ENCODE measurements around the gene KREMEN1. TPM values are rescaled to one million over a fixed set of nuclear protein-coding genes. Genes with fewer than 3 reads are reported as not detected.
A peak's percentile ranks its signal among the peaks of the same experiment; 100 is the strongest.

KREMEN1 gene
- total and polyA plus RNA-seq, 7 donors = 7.7 to 68.2 (median 17.5) TPM

DNA sequence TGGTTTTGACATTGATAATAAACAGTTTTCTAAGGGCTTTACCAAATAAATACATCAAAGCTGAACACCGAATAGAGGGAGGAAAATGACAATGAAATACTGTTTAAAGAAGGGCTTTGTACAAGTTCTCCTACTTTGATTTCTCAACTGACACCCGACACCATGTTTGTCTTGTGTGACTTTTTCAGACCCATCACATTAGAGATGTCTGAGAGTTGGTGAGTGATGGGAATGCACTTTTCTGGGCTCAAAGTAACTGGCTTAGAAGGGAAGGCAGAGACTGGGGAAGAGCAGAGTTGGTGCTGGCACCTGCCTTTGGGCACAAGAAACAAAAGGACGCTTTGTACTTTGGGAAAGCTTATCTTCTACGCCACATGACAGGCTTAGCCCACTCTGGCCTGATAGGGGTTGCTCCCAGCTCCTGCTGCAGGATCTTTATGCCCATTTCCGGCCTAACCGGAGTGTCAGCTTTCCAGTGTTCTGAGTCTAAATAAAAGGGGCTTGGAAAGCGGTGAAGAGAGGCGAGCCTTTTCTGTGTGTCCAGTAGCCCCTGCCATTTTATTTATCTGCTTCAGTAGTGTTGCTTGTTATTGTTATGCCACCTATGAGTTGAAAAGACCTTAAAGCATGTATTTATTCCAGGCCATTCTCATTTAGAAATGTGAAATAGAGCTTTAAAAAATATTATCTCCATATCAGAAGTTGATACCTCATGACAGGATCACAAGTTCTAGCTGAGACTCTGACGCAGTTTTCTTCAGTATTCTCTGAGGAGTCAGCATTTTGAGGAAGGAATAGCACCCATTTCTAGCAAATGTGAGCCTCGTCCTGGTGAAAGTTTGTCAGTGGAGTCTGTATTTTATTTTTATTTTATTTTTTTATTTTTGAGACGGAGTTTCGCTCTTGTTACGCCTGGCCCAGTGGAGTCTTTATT is 24.2 kb downstream of the KREMEN1 start:
- H3K27me3 ChIP-seq (ENCODE audit: insufficient read depth in 3 of 3, low read length in 2 of 3) = no peaks in the 10 kb centered on the region
- peak overlapping the region; percentile 58 for H3K27ac ChIP-seq
- peaks cover 0 to 14% of the 10 kb centered on the region in 2 donors for H3K36me3 ChIP-seq (ENCODE audit: insufficient read depth in 1 of 2, low read depth in 1 of 2)
- TF ChIP-seq, protein P1, sequence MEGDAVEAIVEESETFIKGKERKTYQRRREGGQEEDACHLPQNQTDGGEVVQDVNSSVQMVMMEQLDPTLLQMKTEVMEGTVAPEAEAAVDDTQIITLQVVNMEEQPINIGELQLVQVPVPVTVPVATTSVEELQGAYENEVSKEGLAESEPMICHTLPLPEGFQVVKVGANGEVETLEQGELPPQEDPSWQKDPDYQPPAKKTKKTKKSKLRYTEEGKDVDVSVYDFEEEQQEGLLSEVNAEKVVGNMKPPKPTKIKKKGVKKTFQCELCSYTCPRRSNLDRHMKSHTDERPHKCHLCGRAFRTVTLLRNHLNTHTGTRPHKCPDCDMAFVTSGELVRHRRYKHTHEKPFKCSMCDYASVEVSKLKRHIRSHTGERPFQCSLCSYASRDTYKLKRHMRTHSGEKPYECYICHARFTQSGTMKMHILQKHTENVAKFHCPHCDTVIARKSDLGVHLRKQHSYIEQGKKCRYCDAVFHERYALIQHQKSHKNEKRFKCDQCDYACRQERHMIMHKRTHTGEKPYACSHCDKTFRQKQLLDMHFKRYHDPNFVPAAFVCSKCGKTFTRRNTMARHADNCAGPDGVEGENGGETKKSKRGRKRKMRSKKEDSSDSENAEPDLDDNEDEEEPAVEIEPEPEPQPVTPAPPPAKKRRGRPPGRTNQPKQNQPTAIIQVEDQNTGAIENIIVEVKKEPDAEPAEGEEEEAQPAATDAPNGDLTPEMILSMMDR (IDR thresholded peaks at IDR 0.05) = no peak
- H3K4me3 ChIP-seq = no peak overlapping the region
- WGBS, 3 donors = 57 to 68% (median 60%) methylated on average over 13 of the region's 13 CpGs
- peaks cover 7% of the 10 kb centered on the region for H3K4me1 ChIP-seq
- ATAC-seq (peak in 3 of 4 donors; percentile 58 to 68 (median 63)), DNase-seq (no peak)
- intact Hi-C loops (cut with DNase I) = no loop called here
- H3K9me3 ChIP-seq = no peaks in the 10 kb centered on the region

DNA sequence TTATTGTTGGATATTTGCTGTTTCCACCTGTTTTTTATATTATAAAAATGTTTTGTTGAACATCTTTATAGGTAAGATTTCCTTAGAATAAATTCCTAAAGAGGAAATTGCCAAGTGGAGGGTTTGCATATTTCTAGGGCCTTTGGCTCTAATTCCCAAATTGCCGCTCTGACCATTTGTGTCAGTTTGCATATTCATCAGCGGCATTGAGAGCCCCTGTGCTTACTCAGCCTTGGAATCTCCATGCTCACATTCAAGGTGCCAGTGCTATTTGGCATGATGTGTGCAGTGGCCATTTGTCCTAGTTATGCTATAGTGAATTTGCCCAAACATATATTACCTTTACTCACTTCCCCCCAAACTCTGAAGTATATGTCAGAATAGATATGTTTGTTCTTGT is 25.5 kb downstream of the KREMEN1 start:
- Histone ChIP-seq H3K4me1 (peaks cover 2% of the 10 kb centered on the region), H3K9me3 (no peaks in the 10 kb centered on the region), H3K27ac (no peak overlapping the region), H3K27me3 (ENCODE audit: insufficient read depth in 3 of 3, low read length in 2 of 3) (no peaks in the 10 kb centered on the region), H3K36me3 (ENCODE audit: insufficient read depth in 1 of 2, low read depth in 1 of 2) (peaks cover 0 to 14% of the 10 kb centered on the region in 2 donors), H3K4me3 (no peak overlapping the region)
- ATAC-seq (no peak), DNase-seq (no peak)
- 84 to 97% (median 92%) methylated on average over 2 of the region's 2 CpGs for WGBS, 3 donors
- intact Hi-C loops (cut with DNase I) = no loop called here
- TF ChIP-seq, protein P1 (IDR thresholded peaks at IDR 0.05) = no peak

DNA sequence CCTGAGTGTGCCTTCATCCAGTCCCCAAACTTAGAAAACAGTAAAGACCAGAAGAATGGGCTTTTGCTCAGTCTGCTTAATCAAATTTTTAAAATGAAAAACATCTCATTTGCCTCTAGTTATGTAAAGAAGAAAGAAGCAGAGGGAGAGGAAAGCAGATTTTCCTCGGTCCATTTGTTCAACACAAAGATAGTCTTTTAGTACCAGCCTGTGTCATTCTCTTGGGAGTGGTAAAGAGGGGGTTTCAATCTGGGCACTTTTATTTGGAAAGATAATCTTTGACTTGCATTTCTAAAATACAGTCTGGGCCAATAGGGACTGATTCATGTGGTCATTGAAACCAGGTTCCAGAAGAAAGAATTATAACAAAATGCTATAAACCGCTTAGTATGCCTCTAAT is 29.5 kb downstream of the KREMEN1 start:
- DNase-seq (no peak), ATAC-seq (no peak)
- Histone ChIP-seq H3K27me3 (ENCODE audit: insufficient read depth in 3 of 3, low read length in 2 of 3) (no peaks in the 10 kb centered on the region), H3K4me1 (no peaks in the 10 kb centered on the region), H3K4me3 (no peak overlapping the region), H3K9me3 (no peaks in the 10 kb centered on the region), H3K27ac (no peak overlapping the region), H3K36me3 (ENCODE audit: insufficient read depth in 1 of 2, low read depth in 1 of 2) (peaks cover 0 to 14% of the 10 kb centered on the region in 2 donors)
- WGBS, 3 donors = 73 to 84% (median 80%) methylated on average over 2 of the region's 2 CpGs
- intact Hi-C loops (cut with DNase I) = no loop called here
- TF ChIP-seq, protein P1 (IDR thresholded peaks at IDR 0.05) = no peak

DNA sequence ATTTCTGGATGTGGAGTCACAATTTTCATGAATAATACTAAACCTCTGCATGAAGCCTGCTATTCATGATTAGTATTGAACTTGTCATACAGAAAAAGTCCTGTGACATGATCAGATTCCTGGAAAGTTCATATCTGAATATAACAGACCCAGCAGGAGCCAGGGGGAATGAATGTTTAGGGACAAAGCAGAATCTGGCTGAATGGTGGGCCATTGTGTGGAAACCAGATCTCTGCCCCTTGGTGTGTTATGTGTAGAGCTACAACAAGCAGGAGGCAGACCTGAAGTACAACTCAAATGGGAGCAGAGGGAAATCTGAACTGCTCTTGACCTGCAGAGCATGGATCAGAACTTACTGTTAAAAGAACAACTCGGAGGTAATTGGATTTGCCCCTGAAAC is 30.3 kb downstream of the KREMEN1 start:
- H3K36me3 ChIP-seq (ENCODE audit: insufficient read depth in 1 of 2, low read depth in 1 of 2) = peaks cover 0 to 14% of the 10 kb centered on the region in 2 donors
- whole genome bisulfite sequencing, 3 donors = 67 to 81% (median 74%) methylated on average over 1 of the region's 1 CpG
- H3K27me3 ChIP-seq (ENCODE audit: insufficient read depth in 3 of 3, low read length in 2 of 3) = no peaks in the 10 kb centered on the region
- DNase-seq (no peak), ATAC-seq (no peak)
- no peak overlapping the region for H3K27ac ChIP-seq
- H3K4me3 ChIP-seq = no peak overlapping the region
- intact Hi-C loops (cut with DNase I) = no loop called here
- no peaks in the 10 kb centered on the region for H3K4me1 ChIP-seq
- no peaks in the 10 kb centered on the region for H3K9me3 ChIP-seq
- TF ChIP-seq, protein P1 (IDR thresholded peaks at IDR 0.05) = no peak
